Progenitor cell of endocrine pancreas (in vitro differentiated cells): Measurements from ENCODE around the gene PITX1. TPM values are rescaled to one million over a fixed set of nuclear protein-coding genes. Genes with fewer than 3 reads are reported as not detected.

Experiments
- DNase-seq: peaks from one replicate; pipeline ENCODE4 v3.0.0; 2021; ENCODE audit warnings: low spot score; ENCODE audit not compliant: unreplicated experiment
- H3K27ac Mint-ChIP-seq: 2 replicates; pipeline ENCODE4 v1.8.0; 2021; ENCODE audit warnings: mild to moderate bottlenecking, moderate library complexity, mixed read lengths
- H3K27me3 Mint-ChIP-seq: 2 replicates; pipeline ENCODE4 v1.8.0; 2021; ENCODE audit warnings: mixed read lengths
- H3K36me3 Mint-ChIP-seq: 2 replicates; pipeline ENCODE4 v1.8.0; 2022; ENCODE audit warnings: mixed read lengths; ENCODE audit not compliant: insufficient read depth
- H3K4me1 Mint-ChIP-seq: 2 replicates; pipeline ENCODE4 v1.8.0; 2021; ENCODE audit warnings: low read depth, mixed read lengths
- H3K4me3 Mint-ChIP-seq: 2 replicates; pipeline ENCODE4 v1.8.0; 2021; ENCODE audit warnings: low read depth, mild to moderate bottlenecking, moderate library complexity, mixed read lengths
- H3K9me3 Mint-ChIP-seq: 2 replicates; pipeline ENCODE4 v1.8.0; 2021; ENCODE audit warnings: low read depth, mixed read lengths
- total RNA-seq: library from RNA; stranded (reverse); gene quantifications from 2 replicates; pipeline ENCODE4 v1.2.1, GENCODE V29; 2021
- TF ChIP-seq, protein P1 (sequence below): fragments of 200-600 bp; sonication (generic); IDR thresholded peaks from one replicate; pipeline ENCODE4 v1.5.0; 2021; ENCODE audit warnings: antibody characterized with exemption, mild to moderate bottlenecking; ENCODE audit not compliant: unreplicated experiment

The PITX1 gene
- total RNA-seq, 1 donor from 2014 or later = 16.2 TPM

DNA sequence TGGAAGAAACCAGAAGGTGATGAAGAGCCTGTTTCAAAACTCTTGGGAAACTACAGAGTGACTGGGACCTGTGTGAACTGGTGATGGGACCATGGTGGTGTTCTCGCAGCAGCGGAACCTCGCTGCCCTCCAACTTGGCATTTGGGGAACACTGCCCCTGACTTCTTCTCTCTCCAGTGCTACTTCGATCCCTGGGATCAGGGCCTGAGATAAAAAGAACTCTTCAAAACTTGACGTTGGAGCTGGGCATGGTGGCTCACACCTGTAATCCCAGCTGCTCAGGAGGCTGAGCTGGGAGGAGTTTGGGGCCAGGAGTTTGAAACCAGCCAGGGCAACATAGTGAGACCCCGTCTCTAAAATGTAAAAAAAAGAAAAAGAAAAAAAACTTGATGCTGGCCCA lies 18.1 kb downstream of the PITX1 start:
- Mint-ChIP-seq H3K27ac (no peak overlapping the region), H3K4me1 (peaks cover 7% of the 10 kb centered on the region), H3K36me3 (no peaks in the 10 kb centered on the region), H3K9me3 (no peaks in the 10 kb centered on the region), H3K4me3 (no peak overlapping the region), H3K27me3 (peaks cover 29% of the 10 kb centered on the region)
- TF ChIP-seq, protein P1, sequence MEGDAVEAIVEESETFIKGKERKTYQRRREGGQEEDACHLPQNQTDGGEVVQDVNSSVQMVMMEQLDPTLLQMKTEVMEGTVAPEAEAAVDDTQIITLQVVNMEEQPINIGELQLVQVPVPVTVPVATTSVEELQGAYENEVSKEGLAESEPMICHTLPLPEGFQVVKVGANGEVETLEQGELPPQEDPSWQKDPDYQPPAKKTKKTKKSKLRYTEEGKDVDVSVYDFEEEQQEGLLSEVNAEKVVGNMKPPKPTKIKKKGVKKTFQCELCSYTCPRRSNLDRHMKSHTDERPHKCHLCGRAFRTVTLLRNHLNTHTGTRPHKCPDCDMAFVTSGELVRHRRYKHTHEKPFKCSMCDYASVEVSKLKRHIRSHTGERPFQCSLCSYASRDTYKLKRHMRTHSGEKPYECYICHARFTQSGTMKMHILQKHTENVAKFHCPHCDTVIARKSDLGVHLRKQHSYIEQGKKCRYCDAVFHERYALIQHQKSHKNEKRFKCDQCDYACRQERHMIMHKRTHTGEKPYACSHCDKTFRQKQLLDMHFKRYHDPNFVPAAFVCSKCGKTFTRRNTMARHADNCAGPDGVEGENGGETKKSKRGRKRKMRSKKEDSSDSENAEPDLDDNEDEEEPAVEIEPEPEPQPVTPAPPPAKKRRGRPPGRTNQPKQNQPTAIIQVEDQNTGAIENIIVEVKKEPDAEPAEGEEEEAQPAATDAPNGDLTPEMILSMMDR = no peak
- DNase-seq = no peak

DNA sequence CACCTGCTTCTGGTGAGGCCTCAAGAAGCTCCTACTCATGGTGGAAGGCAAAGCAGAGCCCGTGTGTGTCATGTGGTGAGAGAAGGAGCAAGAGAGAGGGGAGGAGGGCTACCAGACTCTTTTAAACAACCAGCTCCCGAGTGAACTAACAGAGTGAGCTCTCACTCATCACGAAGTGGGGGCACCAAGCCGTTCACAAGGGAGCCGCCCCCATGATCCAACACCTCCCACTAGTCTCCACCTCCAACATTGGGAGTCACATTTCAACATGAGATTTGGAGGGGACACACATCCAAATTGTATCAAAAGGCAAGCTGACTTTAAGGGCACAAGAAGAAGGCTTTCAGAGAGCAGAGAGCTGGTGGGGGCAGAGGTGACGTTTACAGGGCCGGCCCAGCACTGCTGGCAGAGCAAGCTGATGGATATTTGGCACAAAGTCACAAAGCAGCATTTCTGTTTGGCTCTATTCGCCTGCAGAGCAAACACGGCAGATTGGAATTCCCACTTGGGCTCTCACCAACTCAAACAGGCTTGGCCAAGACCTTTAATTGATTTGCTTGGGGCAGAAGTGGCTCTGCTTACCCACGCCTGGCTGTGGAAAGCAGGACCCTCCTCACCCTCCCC lies 20.0 kb downstream of the PITX1 start:
- Mint-ChIP-seq H3K9me3 (no peaks in the 10 kb centered on the region), H3K27ac (no peak overlapping the region), H3K4me1 (peaks cover 7% of the 10 kb centered on the region), H3K27me3 (peaks cover 21% of the 10 kb centered on the region), H3K4me3 (no peak overlapping the region), H3K36me3 (no peaks in the 10 kb centered on the region)
- TF ChIP-seq, protein P1 = no peak
- DNase-seq = no peak

DNA sequence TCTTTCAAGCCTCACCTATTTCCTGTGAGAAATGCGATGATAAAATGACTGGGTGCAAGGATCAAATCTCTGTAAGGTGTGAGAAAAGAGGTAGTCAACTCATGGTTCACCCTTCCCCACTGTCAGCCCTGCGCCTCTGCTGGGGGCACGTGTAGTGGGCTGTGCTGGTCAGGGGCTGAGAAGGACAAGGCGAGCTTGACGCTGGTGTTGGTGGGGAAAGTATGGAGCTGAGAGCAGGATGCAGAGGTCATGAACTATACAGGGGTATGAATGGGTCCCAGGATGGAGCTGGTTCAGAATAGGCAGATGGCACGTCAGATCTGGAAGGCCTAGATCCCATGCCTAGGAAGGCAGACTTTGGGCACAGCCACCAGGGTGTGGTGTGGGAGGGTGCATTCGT lies 20.6 kb downstream of the PITX1 start:
- no peak for DNase-seq
- H3K36me3 Mint-ChIP-seq = no peaks in the 10 kb centered on the region
- no peak overlapping the region for H3K27ac Mint-ChIP-seq
- H3K27me3 Mint-ChIP-seq = peaks cover 17% of the 10 kb centered on the region
- no peaks in the 10 kb centered on the region for H3K9me3 Mint-ChIP-seq
- H3K4me3 Mint-ChIP-seq = no peak overlapping the region
- H3K4me1 Mint-ChIP-seq = peaks cover 7% of the 10 kb centered on the region
- TF ChIP-seq, protein P1 = no peak

DNA sequence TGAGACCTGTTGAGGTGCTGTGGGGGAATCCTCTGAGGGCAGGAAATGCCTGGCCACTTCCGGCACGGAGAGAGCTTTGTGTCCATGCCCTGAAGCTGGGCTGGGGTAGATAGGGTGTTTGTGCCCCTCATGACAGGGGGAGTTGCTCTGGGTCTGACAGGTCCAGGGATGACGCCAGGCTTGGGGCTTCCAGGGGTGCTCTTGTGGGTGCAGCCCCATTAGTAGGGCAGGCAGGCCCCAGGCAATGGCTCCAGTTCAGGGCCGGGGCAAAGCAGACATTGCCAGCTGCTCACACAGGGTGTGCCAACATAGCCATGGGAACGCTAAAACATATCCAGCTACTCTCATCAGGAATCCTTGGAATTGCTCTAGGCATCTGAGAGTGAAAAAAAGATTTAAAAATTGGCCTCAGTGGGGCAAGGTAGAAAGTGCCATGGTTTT lies 21.1 kb downstream of the PITX1 start:
- Mint-ChIP-seq H3K4me1 (peaks cover 7% of the 10 kb centered on the region), H3K27ac (no peak overlapping the region), H3K4me3 (no peak overlapping the region), H3K36me3 (no peaks in the 10 kb centered on the region), H3K27me3 (peaks cover 17% of the 10 kb centered on the region), H3K9me3 (no peaks in the 10 kb centered on the region)
- no peak for DNase-seq
- TF ChIP-seq, protein P1 = no peak

DNA sequence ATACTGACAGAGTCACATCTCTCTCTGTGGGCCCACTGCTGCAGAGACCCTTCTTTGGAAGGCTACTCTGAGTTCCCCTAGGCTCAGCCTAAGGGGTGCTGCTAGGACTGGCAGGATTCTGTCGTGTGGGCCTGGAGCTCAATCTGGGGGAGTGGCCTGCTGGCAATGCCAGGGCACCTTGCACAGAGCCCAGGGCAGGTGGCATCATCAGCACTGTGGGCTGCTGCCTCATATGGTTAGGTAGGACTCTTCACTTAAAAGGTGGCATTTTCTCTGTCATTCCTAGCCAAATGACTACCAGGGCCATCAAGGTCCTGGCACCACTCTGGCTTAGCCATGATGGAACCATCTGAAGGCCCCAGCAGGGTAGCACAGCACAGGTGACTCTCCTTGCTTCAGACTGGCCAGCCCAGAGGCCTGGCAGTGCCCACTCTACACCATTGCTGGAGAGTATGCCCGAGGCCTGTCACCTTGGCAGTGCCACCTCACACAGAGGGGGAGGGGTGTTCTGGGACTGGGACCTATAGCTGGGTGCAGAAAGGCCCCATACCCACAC lies 21.9 kb downstream of the PITX1 start:
- no peak for DNase-seq
- TF ChIP-seq, protein P1 = no peak
- H3K27ac Mint-ChIP-seq = no peak overlapping the region
- peaks cover 17% of the 10 kb centered on the region for H3K27me3 Mint-ChIP-seq
- H3K4me1 Mint-ChIP-seq = peaks cover 7% of the 10 kb centered on the region
- no peaks in the 10 kb centered on the region for H3K9me3 Mint-ChIP-seq
- no peak overlapping the region for H3K4me3 Mint-ChIP-seq
- no peaks in the 10 kb centered on the region for H3K36me3 Mint-ChIP-seq
